Thymus (tissue), 11 donors: ENCODE data around the gene ALDH1L1. TPM values are rescaled to one million over a fixed set of nuclear protein-coding genes. Genes with fewer than 3 reads are reported as not detected.

Source experiments
- DNase-seq, 9 donors: peaks; one replicate each; pipeline ENCODE4 v3.0.0-alpha.2; 2013; ENCODE audit warnings: low spot score in 9 of 9, low read depth in 6 of 9, missing footprints in 1 of 9
- H3K27ac ChIP-seq, 2 donors: one replicate each; pipeline ENCODE4 v1.5.1; 2013; ENCODE audit warnings: control low read depth in 1 of 2, low read depth in 1 of 2, low read length in 1 of 2, mild to moderate bottlenecking in 1 of 2, moderate library complexity in 1 of 2
- H3K27me3 ChIP-seq, 2 donors: one replicate each; pipeline ENCODE4 v1.5.1; 2013; ENCODE audit warnings: low read length in 1 of 2; ENCODE audit not compliant: control insufficient read depth in 2 of 2, insufficient read depth in 1 of 2
- H3K36me3 ChIP-seq, 2 donors: one replicate each; pipeline ENCODE4 v1.5.1; 2013; ENCODE audit warnings: low read length in 1 of 2, mild to moderate bottlenecking in 1 of 2, moderate library complexity in 1 of 2; ENCODE audit not compliant: control insufficient read depth in 2 of 2, insufficient read depth in 2 of 2
- H3K4me1 ChIP-seq, 2 donors: one replicate each; pipeline ENCODE4 v1.5.1; 2013; ENCODE audit warnings: low read length in 2 of 2; ENCODE audit not compliant: control insufficient read depth in 2 of 2, insufficient read depth in 2 of 2
- H3K4me3 ChIP-seq, 2 donors: one replicate each; pipeline ENCODE4 v1.5.1; 2013; ENCODE audit warnings: low read length in 2 of 2, control low read depth in 1 of 2, mild to moderate bottlenecking in 1 of 2
- H3K9me3 ChIP-seq, 2 donors: one replicate each; pipeline ENCODE4 v1.5.1; 2013; ENCODE audit warnings: low read length in 1 of 2, mild to moderate bottlenecking in 1 of 2; ENCODE audit not compliant: control insufficient read depth in 2 of 2, insufficient read depth in 1 of 2
- WGBS: extraction: QIAGEN DNeasy Blood & Tissue Kit; methylation state at CpG from one replicate; pipeline ENCODE4 v1.1.7; 2013; 5-methylcytosine and 5-hydroxymethylcytosine counted together
- polyA plus RNA-seq: library from polyadenylated mRNA; stranded (reverse); fragments of 200-250 nt; gene quantifications from one replicate; pipeline ENCODE4 v1.2.3, GENCODE V29; 2013
- total RNA-seq: library from RNA; stranded (reverse); fragments of 120-200 nt; gene quantifications from one replicate; pipeline ENCODE4 v1.2.4, GENCODE V29; 2013
- donor health status: healthy.

ALDH1L1 gene
- total and polyA plus RNA-seq, 2 donors, result 0.85 to 15.6 TPM

DNA sequence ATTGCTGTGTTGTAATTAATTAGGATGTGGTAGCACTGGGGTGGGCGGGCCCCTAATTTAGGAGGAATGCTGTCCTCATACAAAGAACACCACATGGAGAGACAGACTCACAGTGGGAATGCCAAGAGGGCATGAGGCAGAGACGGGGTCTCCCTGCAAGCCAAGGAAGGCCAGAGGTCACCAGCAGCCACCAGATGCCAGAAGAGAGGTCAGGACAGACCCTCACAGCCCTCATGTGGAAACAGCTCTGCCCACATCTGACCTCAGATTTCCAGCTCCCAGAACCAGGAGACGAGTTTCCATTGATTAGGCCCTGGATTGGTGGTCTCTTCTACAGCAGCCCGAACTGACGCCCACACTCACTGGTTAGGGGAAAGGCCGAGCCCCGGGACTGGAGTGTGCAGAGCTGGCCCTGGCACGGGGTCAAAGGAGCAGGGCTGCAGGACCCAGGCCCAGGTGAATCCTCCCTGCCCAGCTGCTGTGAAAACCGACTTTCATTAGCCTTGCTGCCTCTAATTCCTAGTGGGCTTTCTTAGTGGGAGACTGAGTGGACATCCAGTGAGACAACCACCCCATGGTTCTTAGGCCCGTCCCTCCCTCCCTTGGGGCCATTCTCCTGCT is 53.5 kb downstream of the ALDH1L1 start:
- no peaks in the 10 kb centered on the region for H3K4me1 ChIP-seq
- DNase-seq, result no peak
- H3K27ac ChIP-seq, result no peak overlapping the region
- no peaks in the 10 kb centered on the region for H3K9me3 ChIP-seq
- no peaks in the 10 kb centered on the region for H3K36me3 ChIP-seq
- no peak overlapping the region for H3K4me3 ChIP-seq
- 91% methylated on average over 10 of the region's 10 CpGs for WGBS
- H3K27me3 ChIP-seq, result peaks cover 0 to 14% of the 10 kb centered on the region in 2 donors

DNA sequence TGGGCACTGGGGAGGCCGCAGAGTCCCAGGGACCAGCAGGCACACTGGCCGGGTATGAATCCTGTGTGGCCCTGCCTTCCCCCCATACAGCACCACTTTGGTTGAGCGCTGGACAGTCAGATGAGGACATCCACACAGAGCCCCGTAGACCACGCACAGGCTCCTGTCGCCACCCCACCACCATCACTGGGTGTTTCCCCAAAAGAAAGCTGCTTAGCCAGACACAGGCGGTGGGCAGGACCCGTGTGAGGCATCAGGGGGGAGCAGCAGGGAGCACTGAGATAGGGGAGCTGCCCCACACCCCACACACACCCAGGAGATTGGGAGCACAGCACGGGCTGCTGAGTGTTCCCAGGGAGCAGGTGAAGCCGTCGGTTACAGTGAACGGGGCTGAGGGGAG is 54.1 kb downstream of the ALDH1L1 start:
- Histone ChIP-seq H3K36me3 (no peaks in the 10 kb centered on the region), H3K4me3 (no peak overlapping the region), H3K27ac (no peak overlapping the region), H3K4me1 (no peaks in the 10 kb centered on the region), H3K9me3 (no peaks in the 10 kb centered on the region), H3K27me3 (peaks cover 0 to 14% of the 10 kb centered on the region in 2 donors)
- DNase-seq, result no peak
- 93% methylated on average over 12 of the region's 12 CpGs for WGBS

DNA sequence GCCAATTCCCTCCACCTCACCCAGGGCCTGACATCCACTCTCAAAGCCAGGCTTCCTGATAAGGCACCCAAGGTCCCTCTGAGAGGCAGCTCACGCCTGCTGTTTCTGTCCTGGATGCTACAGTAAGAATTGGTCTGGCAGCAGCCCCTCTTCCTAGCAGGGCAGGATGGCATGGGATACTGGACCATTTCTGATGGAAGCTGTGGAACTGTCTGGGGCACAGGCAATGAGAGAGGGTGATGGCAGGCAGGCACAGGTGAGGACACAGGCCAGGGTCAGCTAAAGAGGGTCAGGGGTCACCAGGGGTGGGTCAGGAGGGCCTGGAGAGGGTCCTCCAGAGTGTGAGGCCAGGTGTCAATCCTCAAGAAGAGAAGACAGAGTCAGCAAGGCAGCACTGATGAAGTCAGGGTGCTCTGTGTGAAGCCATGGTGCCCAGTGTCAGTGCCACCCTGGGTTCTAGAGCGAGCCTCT is 54.6 kb downstream of the ALDH1L1 start:
- Histone ChIP-seq H3K4me3 (no peak overlapping the region), H3K27ac (no peak overlapping the region), H3K27me3 (peaks cover 0 to 14% of the 10 kb centered on the region in 2 donors), H3K36me3 (no peaks in the 10 kb centered on the region), H3K4me1 (no peaks in the 10 kb centered on the region), H3K9me3 (no peaks in the 10 kb centered on the region)
- no peak for DNase-seq
- WGBS, result 72% methylated on average over 2 of the region's 2 CpGs

DNA sequence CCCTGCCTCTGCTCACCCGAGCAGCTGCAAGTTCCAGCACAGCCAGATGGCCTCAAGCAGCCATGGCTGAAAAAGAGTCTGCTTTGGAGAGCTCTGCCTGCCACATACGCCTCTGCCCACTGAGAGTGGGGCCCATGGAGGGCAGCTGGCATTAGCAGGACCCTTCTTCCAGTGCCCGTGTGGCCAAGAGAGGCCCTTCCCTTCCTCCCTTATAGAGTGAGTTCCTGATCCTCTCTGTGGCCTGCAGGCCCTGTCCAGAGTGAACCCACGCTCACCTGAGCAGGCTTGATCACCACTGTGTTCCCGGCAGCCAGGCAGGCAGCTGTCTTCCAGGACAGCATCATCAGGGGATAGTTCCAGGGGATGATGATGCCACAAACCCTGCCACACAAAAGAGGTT is 55.0 kb downstream of the ALDH1L1 start:
- no peak for DNase-seq
- no peaks in the 10 kb centered on the region for H3K36me3 ChIP-seq
- 92% methylated on average over 5 of the region's 5 CpGs for WGBS
- H3K4me3 ChIP-seq, result no peak overlapping the region
- H3K9me3 ChIP-seq, result no peaks in the 10 kb centered on the region
- H3K4me1 ChIP-seq, result no peaks in the 10 kb centered on the region
- H3K27ac ChIP-seq, result no peak overlapping the region
- H3K27me3 ChIP-seq, result peaks cover 0 to 14% of the 10 kb centered on the region in 2 donors

DNA sequence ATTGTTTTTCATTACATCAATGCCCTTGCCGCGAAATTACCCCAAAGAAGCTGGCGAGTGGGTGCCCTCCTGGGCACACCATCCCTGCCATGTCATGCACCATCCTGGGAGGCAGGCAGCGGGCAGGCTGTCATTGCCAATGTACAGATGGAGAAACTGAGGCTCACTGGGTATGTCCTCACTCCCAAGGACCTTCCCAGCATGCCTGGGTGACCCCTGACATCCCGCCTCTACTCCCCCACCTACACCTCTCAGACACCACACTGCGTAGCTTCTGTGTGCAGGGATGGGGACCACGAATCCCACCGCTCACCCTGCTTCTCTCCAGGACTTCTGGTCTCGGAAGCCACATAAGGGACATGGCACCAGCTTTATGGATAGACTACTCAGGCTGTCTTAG is 55.5 kb downstream of the ALDH1L1 start:
- no peaks in the 10 kb centered on the region for H3K4me1 ChIP-seq
- H3K9me3 ChIP-seq, result no peaks in the 10 kb centered on the region
- peaks cover 0 to 10% of the 10 kb centered on the region in 2 donors for H3K27me3 ChIP-seq
- no peak for DNase-seq
- no peaks in the 10 kb centered on the region for H3K36me3 ChIP-seq
- no peak overlapping the region for H3K27ac ChIP-seq
- H3K4me3 ChIP-seq, result no peak overlapping the region
- WGBS, result 91% methylated on average over 9 of the region's 9 CpGs

DNA sequence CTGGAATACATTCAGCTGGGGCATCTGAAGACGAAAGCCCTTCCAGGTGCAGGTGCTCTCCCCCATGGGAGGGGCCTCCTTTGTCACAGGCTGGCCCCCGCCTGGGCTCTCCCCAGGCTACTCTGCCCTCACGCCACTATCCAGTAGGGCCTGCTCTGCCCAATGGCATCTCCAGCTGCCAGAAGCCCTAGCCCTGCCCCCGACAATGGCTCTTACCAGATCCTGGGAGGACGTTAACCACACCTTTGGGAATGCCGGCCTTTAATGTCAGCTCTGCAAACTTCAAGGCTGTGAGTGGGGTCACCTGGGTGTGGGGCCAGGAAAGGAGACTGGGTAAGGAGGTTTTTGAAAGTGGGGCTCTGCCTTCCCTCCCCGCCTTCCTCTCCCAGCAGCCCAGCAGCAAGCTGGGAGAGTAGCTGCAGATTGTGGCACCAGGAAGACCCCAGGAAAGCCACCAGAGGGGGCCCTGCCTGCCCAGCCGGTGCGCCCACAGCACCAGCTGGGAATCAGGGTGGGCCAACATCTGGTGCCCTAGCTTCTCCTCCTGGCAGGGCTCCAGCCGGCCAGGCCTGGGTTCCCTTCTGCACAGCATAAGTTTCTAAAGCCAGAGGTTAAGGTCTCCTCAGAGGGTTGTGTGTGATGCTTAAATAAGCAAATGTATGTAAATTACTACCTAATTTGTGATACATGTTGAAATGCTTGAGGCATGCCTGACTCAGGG is 56.1 kb downstream of the ALDH1L1 start:
- Histone ChIP-seq H3K4me3 (no peak overlapping the region), H3K9me3 (no peaks in the 10 kb centered on the region)

DNA sequence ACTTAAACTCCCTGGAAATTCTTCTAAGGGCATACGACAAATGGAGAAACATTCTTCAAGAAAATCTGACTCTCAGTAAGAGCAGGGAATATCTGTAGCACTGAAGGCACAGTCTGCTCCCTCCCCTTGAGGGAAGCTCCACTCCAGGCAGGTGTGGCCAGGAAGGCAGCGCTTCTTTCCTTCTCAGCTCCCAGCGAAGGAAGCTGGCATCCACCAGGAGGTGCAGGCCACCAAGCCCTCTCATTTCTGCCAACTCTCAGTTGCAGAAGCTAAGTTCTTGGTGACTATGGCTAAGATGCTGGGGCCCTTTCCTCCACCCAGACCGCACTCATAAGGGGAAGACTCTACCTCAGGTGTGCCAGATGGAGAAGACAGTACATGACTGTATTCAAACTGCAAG is 58.8 kb downstream of the ALDH1L1 start:
- Histone ChIP-seq H3K36me3 (no peaks in the 10 kb centered on the region), H3K9me3 (no peaks in the 10 kb centered on the region), H3K27me3 (peaks cover 0 to 7% of the 10 kb centered on the region in 2 donors), H3K27ac (no peak overlapping the region), H3K4me1 (no peaks in the 10 kb centered on the region), H3K4me3 (no peak overlapping the region)
- WGBS, result 96% methylated on average over 4 of the region's 4 CpGs
- DNase-seq, result no peak

More for the DNA sequence above, 56.1 kb downstream of the ALDH1L1 start:
- H3K27ac ChIP-seq, result no peak overlapping the region
- H3K4me1 ChIP-seq, result no peaks in the 10 kb centered on the region
- 86% methylated on average over 10 of the region's 10 CpGs for whole genome bisulfite sequencing
- no peaks in the 10 kb centered on the region for H3K36me3 ChIP-seq
- H3K27me3 ChIP-seq, result peaks cover 0 to 7% of the 10 kb centered on the region in 2 donors
- peak in 1 of 9 donors; percentile 36 for DNase-seq

DNA sequence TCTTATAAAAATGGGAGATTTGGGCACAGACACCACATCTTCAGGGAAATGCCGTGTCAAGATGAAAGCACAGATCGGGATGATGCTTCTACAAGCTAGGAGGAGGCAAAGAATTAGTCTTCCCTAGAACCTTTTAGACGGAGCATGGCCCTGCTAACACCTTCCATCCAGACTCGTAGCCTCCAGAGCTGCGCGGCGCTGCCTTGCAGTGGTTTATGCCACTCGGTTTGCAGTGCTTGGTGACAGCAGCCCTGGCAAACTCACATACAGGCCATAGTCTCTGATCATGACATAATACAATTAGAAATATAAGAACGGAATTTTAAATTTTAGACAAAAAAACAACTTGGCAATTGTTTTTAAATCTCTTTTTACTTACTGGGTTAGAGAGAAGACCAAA is 59.3 kb downstream of the ALDH1L1 start:
- 97% methylated on average over 9 of the region's 9 CpGs for WGBS
- no peaks in the 10 kb centered on the region for H3K9me3 ChIP-seq
- no peaks in the 10 kb centered on the region for H3K36me3 ChIP-seq
- no peak for DNase-seq
- no peak overlapping the region for H3K27ac ChIP-seq
- peaks cover 0 to 7% of the 10 kb centered on the region in 2 donors for H3K27me3 ChIP-seq
- H3K4me1 ChIP-seq, result peaks cover 3 to 4% of the 10 kb centered on the region in 2 donors
- no peak overlapping the region for H3K4me3 ChIP-seq

DNA sequence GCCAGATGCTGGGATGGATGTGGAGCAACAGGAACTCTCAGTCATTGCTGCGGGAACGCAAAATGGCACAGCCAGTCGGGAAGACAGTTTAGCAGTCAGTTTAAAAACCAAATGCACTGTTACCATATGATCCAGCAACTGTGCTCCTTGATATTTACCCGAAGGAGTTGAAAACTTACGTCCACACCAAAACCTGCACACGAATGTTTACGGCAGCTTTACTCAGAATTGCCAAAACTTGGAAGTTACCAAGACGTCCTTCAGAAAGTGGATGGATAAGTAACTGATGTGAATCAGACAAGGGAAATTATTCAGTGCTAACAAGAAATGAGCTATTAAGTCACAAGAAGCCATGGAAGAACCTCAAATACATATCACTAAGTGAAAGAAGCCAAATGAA is 60.4 kb downstream of the ALDH1L1 start:
- no peak overlapping the region for H3K27ac ChIP-seq
- no peak overlapping the region for H3K4me3 ChIP-seq
- DNase-seq, result no peak
- peaks cover 0 to 7% of the 10 kb centered on the region in 2 donors for H3K27me3 ChIP-seq
- H3K4me1 ChIP-seq, result peaks cover 3 to 4% of the 10 kb centered on the region in 2 donors
- H3K36me3 ChIP-seq, result no peaks in the 10 kb centered on the region
- WGBS, result 98% methylated on average over 8 of the region's 8 CpGs
- H3K9me3 ChIP-seq, result no peaks in the 10 kb centered on the region
